CD1c-positive myeloid dendritic cell (primary cell): ENCODE data around the gene ATXN7L2.
"Not testable (repeated sequence)": the region's sequence is repeated elsewhere in the genome, so short reads cannot be mapped to it uniquely, and the experiment has no call there.

Experiments
- DNase-seq: peaks from one replicate; pipeline ENCODE4 v3.0.0-alpha.2; 2016; ENCODE audit errors: extremely low spot score

ATXN7L2 gene

DNA sequence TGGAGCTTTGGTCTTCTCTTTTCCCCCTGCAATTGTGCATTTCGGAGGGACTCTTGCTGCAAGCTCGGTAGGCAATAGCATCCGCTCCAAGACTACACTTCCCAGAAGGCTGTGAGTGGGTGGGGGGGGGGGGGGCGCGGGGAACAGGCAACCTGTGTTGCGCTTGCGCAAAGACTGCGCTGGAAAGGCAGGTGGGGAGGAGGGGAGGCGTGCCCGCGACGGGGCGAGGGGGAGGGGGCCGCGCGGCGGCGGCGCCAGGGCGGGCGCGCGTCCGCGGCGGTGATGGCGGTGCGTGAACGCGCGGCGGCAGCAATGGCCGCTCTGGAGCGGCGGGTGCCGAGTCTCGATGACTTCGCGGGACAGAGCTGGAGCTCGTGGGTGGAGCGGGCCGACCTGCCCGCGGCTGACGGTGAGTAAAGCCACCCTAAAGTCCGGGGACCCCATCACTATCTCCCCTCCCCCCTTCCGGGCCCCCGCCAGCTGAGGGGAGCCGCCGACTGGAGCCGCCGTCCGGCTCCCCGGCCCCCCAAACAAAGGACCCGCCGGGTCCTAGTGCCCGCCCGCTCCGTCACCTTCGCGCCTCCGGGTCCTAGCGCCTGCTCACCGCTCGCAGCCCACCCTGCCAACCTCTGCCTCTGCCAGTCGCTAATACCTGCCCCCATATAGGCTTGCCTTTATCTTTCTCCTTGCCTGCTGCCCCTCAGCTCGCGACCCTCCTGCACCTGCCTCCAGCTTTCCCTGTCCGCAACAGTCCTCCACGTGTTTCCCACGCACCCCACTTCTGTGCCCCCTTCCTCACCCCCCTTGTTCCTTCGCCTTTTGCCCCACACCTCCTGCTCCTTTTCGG is at the start of gene ATXN7L2:
TSS of gene ATXN7L2 (plus strand) at position 234 of the 847 bp plus-strand sequence. CDS start at position 283, 49 bp downstream.
- DNase-seq, result peak; percentile 95

- no peak for DNase-seq
These were observed 49.2 kb upstream of the ATXN7L2 start for GRCh38 chr1:109434484-109434883.

- peak; percentile 66 for DNase-seq
These were observed 44.9 kb upstream of the ATXN7L2 start for GRCh38 chr1:109438798-109439297.

GRCh38 chr1:109441069-109441468 is 42.6 kb upstream of the ATXN7L2 start:
- no peak for DNase-seq

- no peak for DNase-seq
These were observed 40.2 kb upstream of the ATXN7L2 start for GRCh38 chr1:109443476-109443875.

DNA sequence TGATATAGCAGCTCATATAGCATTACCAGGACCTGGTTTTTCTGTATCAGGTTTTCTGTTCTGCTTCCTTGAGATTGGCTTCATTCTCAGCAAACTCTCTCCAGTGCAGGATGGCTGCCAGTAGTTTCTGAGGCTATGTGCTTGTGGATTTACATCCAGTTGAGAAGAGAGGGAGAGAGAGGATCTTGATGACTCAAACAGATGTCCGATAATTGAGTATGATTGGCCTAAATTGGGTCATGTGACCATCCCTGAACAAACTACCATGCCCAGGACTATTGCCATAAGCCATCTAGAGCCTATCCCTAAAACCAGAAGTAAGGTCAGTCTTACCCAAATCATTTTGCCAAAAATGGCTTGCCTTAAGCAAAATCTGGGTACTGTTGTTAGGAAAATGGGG is 39.4 kb upstream of the ATXN7L2 start:
- DNase-seq, result no peak

GRCh38 chr1:109445949-109446695 is 37.6 kb upstream of the ATXN7L2 start:
- DNase-seq, result not testable (repeated sequence)

DNA sequence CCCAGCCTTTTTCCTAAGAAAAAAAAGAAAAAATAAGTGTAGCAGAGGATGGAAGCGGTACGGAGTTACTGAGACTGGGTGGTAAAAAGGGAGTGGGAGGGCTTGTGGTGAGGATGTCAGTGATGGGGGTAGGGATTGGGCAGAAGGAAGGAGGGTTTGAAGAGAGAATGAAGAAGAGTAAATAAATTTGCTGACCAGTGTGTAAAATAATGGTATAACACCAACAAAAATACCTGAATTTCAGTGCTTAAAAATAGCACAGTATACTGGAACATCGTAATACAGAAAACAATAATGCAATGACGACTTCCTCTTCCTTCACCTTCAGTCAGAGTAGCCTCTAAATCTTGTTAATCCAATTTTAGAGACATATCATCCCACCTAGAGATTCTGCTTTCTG is 36.2 kb upstream of the ATXN7L2 start:
- no peak for DNase-seq

GRCh38 chr1:109454497-109455133 is 29.1 kb upstream of the ATXN7L2 start:
- no peak for DNase-seq

- DNase-seq, result no peak
These were observed 25.9 kb upstream of the ATXN7L2 start for GRCh38 chr1:109457819-109458218.

GRCh38 chr1:109466125-109466451 is 17.6 kb upstream of the ATXN7L2 start:
- no peak for DNase-seq

- peak; percentile 18 for DNase-seq
These were observed 17.0 kb upstream of the ATXN7L2 start, which contains the start of gene SYPL2 for GRCh38 chr1:109466452-109467300. Gene SYPL2 (plus strand): TSS chr1:109466546. CDS start chr1:109466844, 298 bp downstream.

DNA sequence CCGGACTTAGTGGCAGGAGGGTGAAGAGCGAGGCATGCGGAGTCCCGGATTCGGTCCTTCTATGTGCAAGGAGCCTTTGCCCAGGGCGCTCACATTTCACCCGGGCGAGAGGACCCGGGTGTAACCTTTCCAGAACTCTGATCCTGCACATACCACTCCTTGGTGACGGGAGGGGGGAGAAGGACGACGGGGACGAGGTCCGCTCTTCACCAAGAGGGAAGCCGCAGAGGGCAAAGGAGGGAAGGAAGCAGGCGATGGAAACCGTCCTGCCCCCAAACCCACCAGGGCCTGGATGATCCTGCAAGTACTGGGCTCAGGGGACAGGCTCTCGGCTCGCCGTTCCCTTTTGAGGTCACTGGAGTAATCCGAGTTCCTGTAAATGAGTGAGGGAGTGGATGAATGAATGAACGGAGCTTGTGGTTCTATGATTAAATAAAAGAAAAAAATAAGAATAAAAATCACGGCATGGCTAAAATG is 16.4 kb upstream of the ATXN7L2 start:
- no peak for DNase-seq

- DNase-seq, result no peak
These were observed 15.6 kb upstream of the ATXN7L2 start for GRCh38 chr1:109468061-109468460.

DNA sequence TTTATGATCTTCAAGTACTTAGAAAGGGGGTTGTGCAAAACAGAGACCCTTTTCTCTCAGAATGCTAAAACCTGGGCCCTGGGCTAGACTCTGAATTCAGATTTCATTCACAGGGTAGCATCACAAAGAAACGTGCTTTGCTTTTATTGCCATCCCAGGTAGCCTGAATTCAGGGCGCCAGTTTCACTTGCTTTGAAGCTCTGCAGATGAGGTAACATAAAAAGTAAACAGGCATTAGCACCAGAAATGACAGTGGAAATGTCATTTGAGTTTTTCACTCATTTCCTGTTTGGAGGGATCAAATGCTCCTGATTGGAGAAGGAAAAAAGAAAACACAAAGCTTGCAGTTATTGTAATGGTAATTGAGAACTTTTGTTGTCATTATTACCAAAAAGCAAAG is 14.8 kb upstream of the ATXN7L2 start:
- no peak for DNase-seq

DNA sequence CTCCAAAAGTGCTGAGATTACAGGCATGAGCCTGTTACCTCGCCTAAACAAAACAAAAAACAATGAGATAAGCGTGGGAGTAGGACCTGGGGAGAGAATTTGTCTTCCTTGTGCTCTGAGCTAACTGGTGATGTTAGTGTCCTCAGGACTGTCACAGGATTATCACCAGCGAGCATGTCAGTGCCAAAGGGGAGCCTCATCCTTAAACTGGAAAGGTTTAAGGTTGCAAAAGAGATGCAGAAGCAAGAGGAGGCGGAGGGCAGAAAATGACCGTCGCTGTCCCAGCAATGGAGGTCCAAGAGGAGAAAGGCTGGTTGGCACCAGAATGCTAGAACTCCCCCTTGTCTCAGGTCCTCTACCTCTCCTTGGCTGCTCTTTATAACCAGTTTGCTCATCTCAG is 13.5 kb upstream of the ATXN7L2 start:
- DNase-seq, result no peak

DNA sequence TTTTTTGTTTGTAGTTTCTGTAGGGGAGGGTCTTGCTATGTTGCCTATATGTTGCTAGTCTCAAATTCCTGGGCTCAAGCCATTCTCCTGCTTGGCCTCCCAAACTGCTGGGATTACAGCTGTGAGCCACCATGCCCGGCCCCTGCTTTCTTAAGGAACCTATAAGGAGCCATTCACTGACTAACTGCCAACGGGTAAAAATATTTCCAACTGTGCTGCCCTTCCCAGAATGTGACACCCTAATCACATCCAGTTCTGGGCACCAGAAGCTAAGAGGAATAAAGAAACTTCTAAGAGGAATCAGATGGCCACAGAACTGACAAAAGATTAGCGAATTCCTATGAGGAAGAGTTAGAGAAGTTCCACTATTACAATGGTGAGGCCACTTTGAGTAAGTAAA is 10.9 kb upstream of the ATXN7L2 start:
- DNase-seq, result no peak

- not testable (repeated sequence) for DNase-seq
These were observed 10.2 kb upstream of the ATXN7L2 start for GRCh38 chr1:109473284-109474057.

DNA sequence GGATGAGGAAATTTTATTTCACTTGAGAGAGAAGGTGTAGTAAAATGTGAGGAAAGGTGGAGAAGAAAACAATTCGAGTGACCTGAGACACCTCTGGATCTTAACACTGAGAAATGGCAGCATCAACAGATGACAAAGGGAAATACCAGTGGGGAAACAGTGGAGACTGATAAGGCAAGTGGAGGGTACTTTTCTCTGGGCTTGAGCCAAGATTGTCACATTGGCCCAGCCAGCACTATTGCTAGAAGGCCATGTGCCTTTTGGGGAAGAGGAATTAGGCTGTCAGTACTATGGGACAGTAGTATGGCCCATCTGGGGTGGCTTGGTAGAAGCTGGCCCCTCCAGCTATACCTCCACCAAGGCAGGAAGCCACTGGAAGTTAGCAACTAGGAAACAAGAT is 9.0 kb upstream of the ATXN7L2 start:
- no peak for DNase-seq

DNA sequence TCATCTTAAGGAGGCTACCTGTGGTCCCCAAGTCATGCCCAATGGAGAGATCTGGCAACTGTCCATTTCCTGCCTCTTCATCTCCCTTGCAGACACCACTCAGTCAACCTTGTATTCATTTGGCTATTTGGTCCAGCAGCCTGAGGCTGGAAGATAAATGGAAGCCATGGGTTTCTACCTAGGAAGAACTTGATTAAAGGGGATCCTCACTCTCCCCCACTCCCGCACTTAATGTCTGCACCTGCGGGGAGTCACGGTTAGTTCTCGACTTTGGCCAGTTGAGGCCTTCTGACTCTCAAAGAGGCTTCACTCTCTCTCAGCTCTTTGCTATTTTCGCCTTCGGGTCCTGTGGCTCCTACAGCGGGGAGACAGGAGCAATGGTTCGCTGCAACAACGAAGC is 8.4 kb upstream of the ATXN7L2 start:
- no peak for DNase-seq
